ENCODE measurements around the gene EEF1AKMT4.

The EEF1AKMT4 gene

GRCh38 chr3:184249412-184250166, at the start of gene EEF1AKMT4:
Gene EEF1AKMT4, plus strand, starts transcription at chr3:184249672. Its CDS starts 23 bp downstream, at chr3:184249695.
- Mint-ChIP-seq H3K4me1 (ENCODE audit: low read depth) (peaks cover 27% of the 10 kb centered on the region), H3K27me3 (no peaks in the 10 kb centered on the region), H3K4me3 (peak within 1 kb of the TSS; percentile 93), H3K27ac (peak within 1 kb of the TSS; percentile 99), H3K36me3 (ENCODE audit: low read depth) (peaks cover 22% of the 10 kb centered on the region), H3K9me3 (no peaks in the 10 kb centered on the region)
- intact Hi-C loops (cut with micrococcal nuclease) = loop anchor here (1.0 to 5.0 kb wide), 7 partner anchors 23 to 365 kb away; partner anchors contain the start of genes ABCC5, AP2M1, EIF2B5 and PARL

- Mint-ChIP-seq H3K4me1 (ENCODE audit: low read depth) (no peaks in the 10 kb centered on the region), H3K9me3 (no peaks in the 10 kb centered on the region), H3K27ac (no peak overlapping the region), H3K27me3 (peaks cover 11% of the 10 kb centered on the region), H3K36me3 (ENCODE audit: low read depth) (peaks cover 5% of the 10 kb centered on the region), H3K4me3 (no peak overlapping the region)
- intact Hi-C loops (cut with micrococcal nuclease) = no loop called here
Observed at GRCh38 chr3:184200825-184201224, 48.6 kb upstream of the EEF1AKMT4 start.

GRCh38 chr3:184203526-184203925, 45.9 kb upstream of the EEF1AKMT4 start:
- Mint-ChIP-seq H3K36me3 (ENCODE audit: low read depth) (no peaks in the 10 kb centered on the region), H3K4me1 (ENCODE audit: low read depth) (peaks cover 5% of the 10 kb centered on the region), H3K4me3 (no peak overlapping the region), H3K9me3 (no peaks in the 10 kb centered on the region), H3K27ac (no peak overlapping the region), H3K27me3 (peaks cover 21% of the 10 kb centered on the region)
- intact Hi-C loops (cut with micrococcal nuclease) = no loop called here

- intact Hi-C loops (cut with micrococcal nuclease) = no loop called here
- H3K27me3 Mint-ChIP-seq = peaks cover 25% of the 10 kb centered on the region
- H3K4me1 Mint-ChIP-seq (ENCODE audit: low read depth) = peaks cover 5% of the 10 kb centered on the region
- no peak overlapping the region for H3K27ac Mint-ChIP-seq
- H3K36me3 Mint-ChIP-seq (ENCODE audit: low read depth) = no peaks in the 10 kb centered on the region
- H3K4me3 Mint-ChIP-seq = no peak overlapping the region
- no peaks in the 10 kb centered on the region for H3K9me3 Mint-ChIP-seq
Observed at GRCh38 chr3:184209146-184209923, 40.1 kb upstream of the EEF1AKMT4 start.

GRCh38 chr3:184211297-184211696, 38.2 kb upstream of the EEF1AKMT4 start:
- peaks cover 5% of the 10 kb centered on the region for H3K4me1 Mint-ChIP-seq (ENCODE audit: low read depth)

GRCh38 chr3:184211718-184212117, 37.8 kb upstream of the EEF1AKMT4 start:
- H3K9me3 Mint-ChIP-seq = no peaks in the 10 kb centered on the region
- H3K27ac Mint-ChIP-seq = no peak overlapping the region
- no peak overlapping the region for H3K4me3 Mint-ChIP-seq
- H3K27me3 Mint-ChIP-seq = peaks cover 23% of the 10 kb centered on the region
- intact Hi-C loops (cut with micrococcal nuclease) = no loop called here
- H3K4me1 Mint-ChIP-seq (ENCODE audit: low read depth) = peaks cover 4% of the 10 kb centered on the region
- no peaks in the 10 kb centered on the region for H3K36me3 Mint-ChIP-seq (ENCODE audit: low read depth)

More at GRCh38 chr3:184211297-184211696, 38.2 kb upstream of the EEF1AKMT4 start:
- Mint-ChIP-seq H3K9me3 (no peaks in the 10 kb centered on the region), H3K27me3 (peaks cover 27% of the 10 kb centered on the region), H3K4me3 (no peak overlapping the region), H3K27ac (no peak overlapping the region), H3K36me3 (ENCODE audit: low read depth) (no peaks in the 10 kb centered on the region)
- intact Hi-C loops (cut with micrococcal nuclease) = no loop called here

- Mint-ChIP-seq H3K4me3 (no peak overlapping the region), H3K9me3 (no peaks in the 10 kb centered on the region), H3K4me1 (ENCODE audit: low read depth) (no peaks in the 10 kb centered on the region), H3K27ac (no peak overlapping the region), H3K27me3 (peaks cover 32% of the 10 kb centered on the region), H3K36me3 (ENCODE audit: low read depth) (no peaks in the 10 kb centered on the region)
- intact Hi-C loops (cut with micrococcal nuclease) = no loop called here
Observed at GRCh38 chr3:184218814-184219213, 30.7 kb upstream of the EEF1AKMT4 start.

- no peaks in the 10 kb centered on the region for H3K9me3 Mint-ChIP-seq
- no peak overlapping the region for H3K27ac Mint-ChIP-seq
- H3K4me3 Mint-ChIP-seq = no peak overlapping the region
- no peaks in the 10 kb centered on the region for H3K4me1 Mint-ChIP-seq (ENCODE audit: low read depth)
- H3K27me3 Mint-ChIP-seq = peaks cover 45% of the 10 kb centered on the region
- H3K36me3 Mint-ChIP-seq (ENCODE audit: low read depth) = no peaks in the 10 kb centered on the region
- intact Hi-C loops (cut with micrococcal nuclease) = no loop called here
Observed at GRCh38 chr3:184222521-184222920, 27.0 kb upstream of the EEF1AKMT4 start.

GRCh38 chr3:184223946-184224345, 25.5 kb upstream of the EEF1AKMT4 start:
- intact Hi-C loops (cut with micrococcal nuclease) = no loop called here
- Mint-ChIP-seq H3K27ac (no peak overlapping the region), H3K36me3 (ENCODE audit: low read depth) (no peaks in the 10 kb centered on the region), H3K9me3 (no peaks in the 10 kb centered on the region), H3K4me3 (no peak overlapping the region), H3K27me3 (peaks cover 54% of the 10 kb centered on the region), H3K4me1 (ENCODE audit: low read depth) (peaks cover 5% of the 10 kb centered on the region)

- intact Hi-C loops (cut with micrococcal nuclease) = loop anchor here (2.0 kb wide), 2 partner anchors 23 to 61 kb away; no protein-coding TSS in a partner anchor
- H3K27ac Mint-ChIP-seq = no peak overlapping the region
- no peak overlapping the region for H3K4me3 Mint-ChIP-seq
- no peaks in the 10 kb centered on the region for H3K36me3 Mint-ChIP-seq (ENCODE audit: low read depth)
- peaks cover 75% of the 10 kb centered on the region for H3K27me3 Mint-ChIP-seq
- H3K9me3 Mint-ChIP-seq = no peaks in the 10 kb centered on the region
- H3K4me1 Mint-ChIP-seq (ENCODE audit: low read depth) = peaks cover 8% of the 10 kb centered on the region
Observed at GRCh38 chr3:184227481-184227935, 22.0 kb upstream of the EEF1AKMT4 start.

GRCh38 chr3:184228376-184229137, 20.9 kb upstream of the EEF1AKMT4 start:
- intact Hi-C loops (cut with micrococcal nuclease) = no loop called here

GRCh38 chr3:184229394-184230080, 19.9 kb upstream of the EEF1AKMT4 start, which contains the start of gene VWA5B2:
Gene VWA5B2, plus strand, starts transcription at chr3:184229585. Its CDS starts 944 bp downstream, at chr3:184230529.
- Mint-ChIP-seq H3K27ac (no peak within 1 kb of the TSS), H3K9me3 (no peaks in the 10 kb centered on the region), H3K4me3 (peak within 1 kb of the TSS; percentile 56), H3K27me3 (peaks cover 83% of the 10 kb centered on the region), H3K4me1 (ENCODE audit: low read depth) (peaks cover 8% of the 10 kb centered on the region), H3K36me3 (ENCODE audit: low read depth) (no peaks in the 10 kb centered on the region)
- intact Hi-C loops (cut with micrococcal nuclease) = no loop called here

More at GRCh38 chr3:184228376-184229137, 20.9 kb upstream of the EEF1AKMT4 start:
- Mint-ChIP-seq H3K4me1 (ENCODE audit: low read depth) (peaks cover 8% of the 10 kb centered on the region), H3K36me3 (ENCODE audit: low read depth) (no peaks in the 10 kb centered on the region), H3K4me3 (peak overlapping the region; percentile 53), H3K27ac (no peak overlapping the region), H3K27me3 (peaks cover 79% of the 10 kb centered on the region), H3K9me3 (no peaks in the 10 kb centered on the region)

- H3K36me3 Mint-ChIP-seq (ENCODE audit: low read depth) = no peaks in the 10 kb centered on the region
- no peaks in the 10 kb centered on the region for H3K9me3 Mint-ChIP-seq
- H3K27me3 Mint-ChIP-seq = peaks cover 78% of the 10 kb centered on the region
- no peak overlapping the region for H3K4me3 Mint-ChIP-seq
- intact Hi-C loops (cut with micrococcal nuclease) = no loop called here
- no peak overlapping the region for H3K27ac Mint-ChIP-seq
- peaks cover 8% of the 10 kb centered on the region for H3K4me1 Mint-ChIP-seq (ENCODE audit: low read depth)
Observed at GRCh38 chr3:184230081-184230602, 19.3 kb upstream of the EEF1AKMT4 start.
